Nephron (organoid): Measurements from ENCODE around the gene SCG2.
A peak's percentile ranks its signal among the peaks of the same experiment; 100 is the strongest.

ENCODE experiments used
- H3K27ac Mint-ChIP-seq, 3 experiments: 2 replicates each; pipeline ENCODE4 v1.8.0; 2020; ENCODE audit warnings: mixed read lengths in 3 of 3, mild to moderate bottlenecking in 2 of 3, moderate library complexity in 1 of 3
- H3K27me3 Mint-ChIP-seq: 2 replicates; pipeline ENCODE4 v1.8.0; 2021; ENCODE audit warnings: low read depth, mild to moderate bottlenecking, moderate library complexity, mixed read lengths
- H3K36me3 Mint-ChIP-seq: 2 replicates; pipeline ENCODE4 v1.8.0; 2020; ENCODE audit warnings: low read depth, mixed read lengths
- H3K4me1 Mint-ChIP-seq: 2 replicates; pipeline ENCODE4 v1.8.0; 2020; ENCODE audit warnings: mixed read lengths
- H3K4me3 Mint-ChIP-seq, 3 experiments: 2 replicates each; pipeline ENCODE4 v1.8.0; 2020; ENCODE audit warnings: mild to moderate bottlenecking in 3 of 3, mixed read lengths in 3 of 3, moderate library complexity in 2 of 3
- H3K9me3 Mint-ChIP-seq: 2 replicates; pipeline ENCODE4 v1.8.0; 2020; ENCODE audit warnings: mixed read lengths
- CTCF ChIP-seq, 3 experiments: fragments of 200-600 bp; sonication (generic); IDR thresholded peaks; one replicate each; pipeline ENCODE4 v1.5.0; 2021; ENCODE audit warnings: antibody characterized with exemption in 3 of 3; ENCODE audit not compliant: unreplicated experiment in 3 of 3

The SCG2 gene

GRCh38 chr2:223643309-223643708 is 41.1 kb upstream of the SCG2 start:
- no peak overlapping the region for H3K4me3 Mint-ChIP-seq
- H3K27me3 Mint-ChIP-seq = peaks cover 3% of the 10 kb centered on the region
- H3K4me1 Mint-ChIP-seq = peaks cover 7% of the 10 kb centered on the region
- no peak for TF ChIP-seq CTCF (IDR thresholded peaks at IDR 0.05; ENCODE audit: unreplicated experiment in 3 of 3)
- no peaks in the 10 kb centered on the region for H3K36me3 Mint-ChIP-seq
- no peak overlapping the region for H3K27ac Mint-ChIP-seq
- peaks cover 2% of the 10 kb centered on the region for H3K9me3 Mint-ChIP-seq

- no peaks in the 10 kb centered on the region for H3K36me3 Mint-ChIP-seq
- peaks cover 2% of the 10 kb centered on the region for H3K9me3 Mint-ChIP-seq
- no peak for TF ChIP-seq CTCF (IDR thresholded peaks at IDR 0.05; ENCODE audit: unreplicated experiment in 3 of 3)
- H3K27me3 Mint-ChIP-seq = peaks cover under 1% of the 10 kb centered on the region
- no peak overlapping the region for H3K27ac Mint-ChIP-seq
- no peak overlapping the region for H3K4me3 Mint-ChIP-seq
- H3K4me1 Mint-ChIP-seq = peaks cover 7% of the 10 kb centered on the region
These were observed 40.3 kb upstream of the SCG2 start for GRCh38 chr2:223642506-223642905.

DNA sequence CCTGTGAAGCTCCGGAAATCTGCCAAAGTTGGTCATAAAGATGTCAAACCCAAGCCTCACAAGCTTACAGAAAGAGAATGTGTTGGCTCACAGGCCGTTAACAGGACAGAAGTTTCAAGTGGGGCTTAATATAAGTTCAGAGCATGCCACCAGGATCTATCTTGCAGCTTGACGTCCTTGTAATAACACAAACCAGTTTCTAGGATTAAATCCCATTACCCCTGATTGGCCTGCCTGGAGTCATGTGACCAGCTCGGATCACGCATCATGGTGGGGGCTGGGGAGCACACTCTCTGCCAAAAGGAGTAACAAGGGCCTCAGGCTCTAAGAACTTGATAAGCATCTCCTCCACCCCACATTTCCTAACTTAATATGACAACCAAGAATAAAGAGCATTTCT is 38.9 kb upstream of the SCG2 start:
- Mint-ChIP-seq H3K4me1 (peaks cover 7% of the 10 kb centered on the region), H3K36me3 (no peaks in the 10 kb centered on the region), H3K9me3 (peaks cover 5% of the 10 kb centered on the region), H3K4me3 (no peak overlapping the region), H3K27me3 (no peaks in the 10 kb centered on the region), H3K27ac (peak overlapping the region in 2 of 3 experiments; percentile 35 to 84)
- no peak for TF ChIP-seq CTCF (IDR thresholded peaks at IDR 0.05; ENCODE audit: unreplicated experiment in 3 of 3)

GRCh38 chr2:223635080-223635479 is 32.9 kb upstream of the SCG2 start:
- Mint-ChIP-seq H3K27ac (no peak overlapping the region), H3K36me3 (no peaks in the 10 kb centered on the region), H3K27me3 (no peaks in the 10 kb centered on the region), H3K9me3 (peaks cover 5% of the 10 kb centered on the region), H3K4me3 (no peak overlapping the region), H3K4me1 (no peaks in the 10 kb centered on the region)
- no peak for TF ChIP-seq CTCF (IDR thresholded peaks at IDR 0.05; ENCODE audit: unreplicated experiment in 3 of 3)

GRCh38 chr2:223634238-223634637 is 32.1 kb upstream of the SCG2 start:
- no peaks in the 10 kb centered on the region for H3K4me1 Mint-ChIP-seq
- no peak overlapping the region for H3K4me3 Mint-ChIP-seq

More at GRCh38 chr2:223634238-223634637, 32.1 kb upstream of the SCG2 start:
- no peak for TF ChIP-seq CTCF (IDR thresholded peaks at IDR 0.05; ENCODE audit: unreplicated experiment in 3 of 3)
- Mint-ChIP-seq H3K9me3 (peaks cover 5% of the 10 kb centered on the region), H3K36me3 (no peaks in the 10 kb centered on the region), H3K27me3 (no peaks in the 10 kb centered on the region), H3K27ac (no peak overlapping the region)
